HG03575 (cell line): Measurements from ENCODE around the gene EPN2.
A peak's percentile ranks its signal among the peaks of the same experiment; 100 is the strongest.

Experiments
- ATAC-seq: cut with Tn5 transposase; IDR thresholded peaks from one replicate; pipeline ENCODE4 v1.9.1; 2021; ENCODE audit not compliant: unreplicated experiment, insufficient number of reproducible peaks, low FRiP score; ENCODE audit errors: extremely low read depth

EPN2 gene

DNA sequence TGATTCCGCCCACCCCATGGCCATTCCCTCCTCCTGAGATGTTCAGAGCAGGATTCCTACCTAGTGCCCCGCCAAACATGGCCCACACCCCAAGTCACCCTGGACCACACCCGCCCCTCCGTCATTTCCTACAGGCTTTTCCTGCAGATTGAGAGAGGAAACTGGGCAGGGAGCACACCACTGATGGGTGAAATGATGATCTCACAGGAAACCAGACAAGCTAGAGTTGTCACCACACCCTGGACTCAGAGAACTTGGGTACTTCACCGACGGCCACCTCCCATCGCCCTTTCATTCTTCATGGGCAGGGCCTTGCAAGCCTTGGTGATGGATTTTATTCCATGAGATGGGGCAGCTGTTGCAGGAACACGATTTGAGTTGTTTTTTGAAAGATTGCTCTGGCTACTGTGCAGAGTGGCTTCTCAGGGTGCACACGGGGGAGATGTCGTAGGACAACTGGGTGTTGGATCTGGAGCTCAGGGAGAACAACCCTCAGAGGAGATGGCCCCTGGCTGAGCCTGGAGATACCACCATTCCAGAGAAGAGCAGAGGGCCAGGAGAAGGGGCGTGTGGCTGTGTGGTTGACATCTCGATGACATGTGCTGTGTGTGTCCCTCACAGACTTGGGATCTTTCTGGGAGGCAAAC is 132.8 kb downstream of the EPN2 start:
- no peak for ATAC-seq

DNA sequence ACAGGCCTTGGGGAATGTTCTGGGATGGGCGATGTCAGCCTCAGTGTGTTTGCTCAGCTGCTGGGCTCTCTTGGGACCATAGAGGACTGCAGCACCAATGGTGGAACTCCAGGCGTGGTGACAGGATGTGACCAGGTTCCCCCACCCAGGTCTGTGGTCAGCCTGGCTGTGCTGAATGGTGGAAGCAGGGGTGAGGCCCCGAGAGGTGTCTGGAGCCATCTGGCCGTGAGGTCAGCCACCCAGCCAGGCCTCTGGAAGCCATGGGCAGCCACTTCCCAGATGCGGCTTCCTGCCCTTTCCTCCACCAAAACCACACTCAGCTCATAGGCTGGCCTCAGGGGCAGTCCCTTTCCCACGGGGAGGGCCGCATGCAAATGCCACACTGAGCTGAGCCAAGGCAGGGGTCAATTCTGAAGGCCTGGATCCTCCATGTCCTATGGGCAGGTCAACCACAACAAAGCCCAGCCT is 133.4 kb downstream of the EPN2 start:
- no peak for ATAC-seq

DNA sequence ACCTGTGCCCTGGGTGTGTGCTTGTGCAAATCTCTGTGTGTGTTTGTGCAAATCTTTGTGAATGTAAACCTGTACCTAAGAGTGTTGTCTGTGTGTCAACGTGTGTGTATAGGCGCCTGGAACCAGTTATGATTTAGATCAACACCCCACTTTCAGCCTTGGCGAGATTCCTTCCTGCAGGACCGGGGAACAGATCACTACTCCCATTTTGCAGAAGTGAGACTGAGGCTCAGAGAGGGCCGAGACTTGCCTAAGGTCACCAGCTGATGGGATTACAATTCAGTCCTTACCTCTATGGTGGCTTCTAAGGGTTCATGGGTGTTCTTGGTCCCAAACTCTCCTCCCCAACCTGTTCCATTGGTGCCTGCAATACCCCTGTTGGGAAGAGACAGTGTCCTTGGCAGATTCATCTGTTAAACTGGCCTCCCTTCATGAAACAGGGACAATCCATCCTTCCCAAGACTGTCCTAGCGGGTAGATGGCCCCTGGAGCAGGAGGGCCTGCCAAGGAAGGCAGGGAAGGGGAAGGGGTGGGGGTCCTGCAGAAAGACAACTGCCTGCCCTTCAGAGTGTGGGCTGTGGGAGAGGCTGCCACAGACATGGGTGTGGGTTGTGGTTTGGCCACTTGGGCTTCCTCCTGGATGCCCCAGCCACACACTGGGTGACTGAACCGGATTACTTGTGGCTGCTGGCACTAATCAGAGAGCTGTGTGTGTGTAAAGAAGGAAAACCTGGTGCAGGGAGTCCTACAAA is 134.3 kb downstream of the EPN2 start:
- ATAC-seq: no peak

DNA sequence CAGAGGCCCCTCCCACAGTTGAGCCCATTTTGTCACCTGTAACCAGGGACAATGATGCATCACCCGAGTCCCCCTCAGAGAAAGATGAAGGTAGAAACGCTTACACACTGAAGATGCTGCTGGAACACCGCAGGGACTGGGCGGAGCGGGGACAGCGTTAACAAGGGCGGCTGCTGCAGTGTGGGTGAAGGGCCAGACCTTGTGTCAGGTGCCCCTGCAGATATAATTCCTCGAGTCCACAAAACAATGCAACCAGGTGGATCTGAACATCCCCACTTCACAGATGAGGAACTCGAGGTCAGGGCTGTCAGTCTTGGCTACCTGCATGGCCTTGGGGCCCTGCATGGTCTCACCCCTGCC is 134.8 kb downstream of the EPN2 start:
- no peak for ATAC-seq

DNA sequence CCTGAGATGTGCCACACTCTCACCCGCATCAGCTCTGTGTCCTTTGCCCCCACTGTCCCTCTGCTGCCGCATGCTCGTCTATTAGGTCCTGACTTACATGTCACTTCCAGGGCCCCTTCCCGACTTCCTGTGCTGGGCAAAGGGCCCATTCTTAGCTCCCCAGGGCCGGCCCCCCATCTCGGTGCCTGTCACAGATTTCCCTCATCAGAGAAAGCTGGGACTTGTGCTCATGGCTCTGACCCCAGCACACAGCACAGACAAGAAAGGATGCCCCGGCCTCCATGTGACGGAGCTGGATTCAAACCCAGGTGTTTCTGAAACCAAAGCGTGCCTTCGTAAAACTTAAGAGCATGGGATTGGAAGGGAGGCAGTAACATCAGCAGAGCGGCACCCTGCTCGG is 135.3 kb downstream of the EPN2 start:
- ATAC-seq: no peak

DNA sequence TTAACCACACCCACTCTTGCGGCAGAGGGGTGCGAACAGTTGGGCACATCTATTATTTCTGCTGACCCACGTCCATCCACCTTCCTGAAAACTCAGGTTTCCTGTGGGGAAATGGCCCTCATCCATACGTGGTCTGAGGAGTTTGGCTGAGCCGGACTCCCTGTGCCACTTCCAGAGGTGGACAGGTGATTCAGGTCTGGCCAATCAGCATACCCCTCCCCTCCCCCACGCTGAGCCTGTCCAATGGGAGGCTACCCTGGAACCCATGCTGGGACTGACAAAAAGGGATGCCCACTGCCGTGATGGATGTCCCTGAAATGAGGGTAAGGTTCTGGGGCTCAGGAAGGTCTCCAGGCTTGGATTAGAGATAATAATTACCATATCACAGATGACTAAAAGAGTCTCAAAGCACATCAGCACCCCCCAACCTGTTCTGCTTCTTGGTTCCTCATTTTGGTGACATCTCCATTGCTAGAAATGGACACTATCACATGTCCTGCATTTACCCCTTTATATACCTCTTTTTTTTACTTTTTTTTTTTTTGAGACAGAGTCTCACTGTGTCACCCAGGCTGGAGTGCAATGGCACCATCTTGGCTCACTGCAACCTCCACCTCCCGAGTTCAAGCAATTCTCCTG is 135.8 kb downstream of the EPN2 start:
- no peak for ATAC-seq

DNA sequence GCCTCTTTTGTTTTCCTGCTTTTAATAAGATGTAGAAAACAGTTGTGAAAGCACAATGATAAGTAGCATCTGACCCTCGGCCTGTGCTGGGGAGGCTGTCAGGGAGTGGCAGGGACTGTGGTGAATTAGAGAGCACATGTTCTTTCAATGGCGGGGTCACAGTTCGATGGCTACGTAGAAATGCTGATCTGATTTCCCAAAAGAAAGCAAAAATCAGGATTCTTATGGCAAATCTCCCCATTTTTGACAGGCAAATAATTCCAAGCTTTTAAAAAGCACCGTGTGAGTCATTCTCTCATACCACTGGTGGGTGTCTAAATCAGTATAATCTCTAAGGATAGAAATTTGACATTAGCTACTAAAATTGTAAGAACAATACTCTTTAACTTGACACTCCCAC is 137.0 kb downstream of the EPN2 start:
- no peak for ATAC-seq

DNA sequence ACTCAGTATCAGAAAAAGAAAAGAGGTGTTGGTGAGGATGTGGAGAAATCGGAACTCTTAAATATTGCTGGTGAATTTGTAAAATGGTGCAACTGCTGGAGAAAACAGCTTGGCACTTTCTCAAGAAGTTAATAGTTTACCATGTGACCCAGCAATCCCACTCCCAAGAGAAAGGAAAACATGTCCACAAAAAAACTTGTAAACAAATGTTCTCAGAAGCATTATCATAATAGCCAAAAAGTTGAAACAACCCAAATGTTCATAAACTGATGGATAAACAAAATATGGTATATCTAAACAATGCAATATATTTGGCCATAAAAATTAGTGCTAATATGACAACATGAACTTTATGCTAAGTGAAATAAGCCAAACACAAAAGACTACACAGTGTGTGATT is 138.6 kb downstream of the EPN2 start:
- ATAC-seq: no peak

DNA sequence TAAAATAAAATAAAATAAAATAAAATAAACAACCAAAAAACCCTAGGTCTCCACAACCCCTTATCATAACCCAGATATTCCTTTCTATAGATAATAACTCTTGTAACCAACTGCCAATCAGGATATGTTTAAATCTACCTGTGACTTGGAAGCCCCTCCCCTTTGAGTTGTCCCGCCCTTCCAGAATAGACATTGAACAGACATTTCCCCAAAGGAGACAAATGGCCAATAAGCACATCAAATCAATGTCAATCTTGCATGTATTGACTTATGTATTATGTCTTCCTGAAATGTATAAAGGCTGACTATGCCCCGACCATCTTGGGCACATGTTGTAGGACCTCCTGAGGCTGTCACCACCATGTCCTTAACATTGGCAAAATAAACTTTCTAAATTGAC is 139.6 kb downstream of the EPN2 start:
- no peak for ATAC-seq

DNA sequence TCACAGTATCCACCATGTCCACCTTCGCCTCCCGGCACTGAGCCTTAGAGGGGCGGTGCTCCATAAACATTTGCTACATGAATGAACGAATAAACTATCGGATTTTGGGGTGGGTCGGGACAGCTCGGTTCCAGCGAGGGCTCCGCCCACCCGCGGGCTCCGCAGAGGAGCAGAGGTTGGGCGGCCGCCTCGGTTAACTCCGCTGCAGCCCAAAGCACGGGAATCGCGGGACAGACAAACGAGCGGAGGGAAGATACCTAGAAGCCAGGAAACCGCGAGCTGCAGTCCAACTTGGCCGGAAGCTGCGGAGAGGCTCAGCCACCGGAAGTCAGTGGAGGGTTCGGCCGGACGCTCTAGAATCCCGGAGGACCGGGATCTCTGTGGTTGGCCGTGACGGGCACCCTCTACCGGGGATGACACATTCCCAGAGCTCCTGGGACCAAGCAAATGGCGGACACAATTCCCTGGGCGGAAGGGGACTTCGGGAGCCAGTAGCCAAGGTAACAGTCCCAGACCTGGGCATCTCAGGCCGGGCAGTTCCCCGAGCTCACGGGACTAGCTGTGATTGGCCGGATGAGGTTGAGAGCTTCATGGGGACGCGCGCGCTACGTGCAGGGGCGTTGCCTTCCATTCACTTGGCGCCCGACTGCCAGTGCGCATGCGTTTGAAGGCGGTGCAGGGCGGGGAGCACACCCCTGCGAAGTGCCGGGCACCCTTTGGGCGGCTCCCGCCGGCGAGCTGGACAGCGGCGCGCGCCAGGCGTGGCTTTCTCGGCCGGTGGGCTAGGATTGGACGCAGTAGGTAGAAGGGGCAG is 140.6 kb downstream of the EPN2 start:
- ATAC-seq: peak; percentile 60

DNA sequence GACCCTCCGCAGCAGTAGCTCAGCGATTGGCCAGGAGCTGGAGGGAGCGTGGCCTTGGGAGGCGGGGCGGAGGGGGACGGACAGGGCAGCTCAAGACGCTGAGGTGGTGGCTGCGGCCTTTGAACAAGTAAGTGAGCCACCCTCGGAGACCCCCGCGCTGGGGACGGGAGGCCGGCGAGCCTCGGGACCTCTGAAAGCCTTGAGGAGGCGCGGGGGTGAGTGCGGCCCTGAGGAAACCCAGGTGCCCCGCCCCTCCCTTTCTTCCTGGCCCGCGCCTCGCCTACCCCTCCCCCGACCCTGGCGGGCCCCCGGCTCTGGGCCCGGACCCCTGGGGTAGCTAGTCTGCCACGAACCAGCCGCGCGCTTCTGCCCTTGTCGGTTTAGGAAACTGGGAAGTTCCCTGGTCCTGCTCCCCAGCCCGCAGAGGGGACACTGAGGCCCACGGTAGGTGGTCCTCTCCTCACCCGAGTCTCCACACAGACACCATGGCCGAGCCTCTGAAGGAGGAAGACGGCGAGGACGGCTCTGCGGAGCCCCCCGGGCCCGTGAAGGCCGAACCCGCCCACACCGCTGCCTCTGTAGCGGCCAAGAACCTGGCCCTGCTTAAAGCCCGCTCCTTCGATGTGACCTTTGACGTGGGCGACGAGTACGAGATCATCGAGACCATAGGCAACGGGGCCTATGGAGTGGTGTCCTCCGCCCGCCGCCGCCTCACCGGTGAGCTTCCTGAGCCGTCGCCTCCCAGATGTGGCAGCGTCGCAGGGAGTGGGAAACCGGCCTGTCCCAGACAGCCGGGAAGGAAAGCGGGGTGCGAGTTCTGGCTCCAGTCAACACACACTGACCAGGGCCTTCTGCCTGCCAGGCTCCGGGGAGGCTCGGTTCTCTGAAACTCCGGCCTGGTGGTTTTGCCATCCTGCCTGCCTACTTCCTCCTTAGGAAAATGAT is 141.5 kb downstream of the EPN2 start, which contains the start of gene MAPK7:
MAPK7 (plus strand) TSS at position 83 of the 945 bp plus-strand sequence; CDS start at position 486, 403 bp downstream.
- no peak for ATAC-seq

DNA sequence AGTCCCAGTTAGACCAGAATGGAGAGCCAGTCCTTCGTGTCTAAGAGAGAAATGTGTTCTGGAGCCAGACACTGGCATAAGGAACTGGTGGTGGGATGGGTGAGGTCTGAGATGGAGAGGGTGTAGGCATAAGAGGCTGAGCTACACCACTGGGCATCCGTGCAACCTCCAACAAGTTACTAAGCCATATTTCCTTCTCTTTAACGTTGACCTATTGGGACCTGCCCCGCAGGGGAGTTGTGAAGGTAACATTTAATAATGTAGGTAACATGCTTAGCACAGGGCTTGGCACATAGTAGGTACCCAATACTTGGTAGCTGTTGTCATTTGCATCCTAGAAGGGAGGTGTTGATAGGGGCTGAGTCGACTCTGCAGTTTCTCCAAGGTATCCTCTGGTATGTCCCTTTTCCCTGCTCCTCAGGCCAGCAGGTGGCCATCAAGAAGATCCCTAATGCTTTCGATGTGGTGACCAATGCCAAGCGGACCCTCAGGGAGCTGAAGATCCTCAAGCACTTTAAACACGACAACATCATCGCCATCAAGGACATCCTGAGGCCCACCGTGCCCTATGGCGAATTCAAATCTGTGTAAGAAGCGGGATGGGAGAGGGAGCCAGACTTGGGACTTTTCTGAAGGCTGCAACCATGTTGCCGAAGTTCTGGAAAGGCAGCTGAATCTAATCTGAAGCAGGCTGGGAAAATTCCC is 142.3 kb downstream of the EPN2 start:
- no peak for ATAC-seq

DNA sequence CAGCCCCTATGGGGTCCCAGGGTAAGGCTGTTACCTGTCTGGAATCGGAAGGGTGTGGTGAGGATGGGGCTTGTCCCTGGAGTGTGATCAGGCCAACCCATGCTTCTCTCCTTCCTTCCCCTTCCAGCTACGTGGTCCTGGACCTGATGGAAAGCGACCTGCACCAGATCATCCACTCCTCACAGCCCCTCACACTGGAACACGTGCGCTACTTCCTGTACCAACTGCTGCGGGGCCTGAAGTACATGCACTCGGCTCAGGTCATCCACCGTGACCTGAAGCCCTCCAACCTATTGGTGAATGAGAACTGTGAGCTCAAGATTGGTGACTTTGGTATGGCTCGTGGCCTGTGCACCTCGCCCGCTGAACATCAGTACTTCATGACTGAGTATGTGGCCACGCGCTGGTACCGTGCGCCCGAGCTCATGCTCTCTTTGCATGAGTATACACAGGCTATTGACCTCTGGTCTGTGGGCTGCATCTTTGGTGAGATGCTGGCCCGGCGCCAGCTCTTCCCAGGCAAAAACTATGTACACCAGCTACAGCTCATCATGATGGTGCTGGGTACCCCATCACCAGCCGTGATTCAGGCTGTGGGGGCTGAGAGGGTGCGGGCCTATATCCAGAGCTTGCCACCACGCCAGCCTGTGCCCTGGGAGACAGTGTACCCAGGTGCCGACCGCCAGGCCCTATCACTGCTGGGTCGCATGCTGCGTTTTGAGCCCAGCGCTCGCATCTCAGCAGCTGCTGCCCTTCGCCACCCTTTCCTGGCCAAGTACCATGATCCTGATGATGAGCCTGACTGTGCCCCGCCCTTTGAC is 143.5 kb downstream of the EPN2 start:
- no peak for ATAC-seq

DNA sequence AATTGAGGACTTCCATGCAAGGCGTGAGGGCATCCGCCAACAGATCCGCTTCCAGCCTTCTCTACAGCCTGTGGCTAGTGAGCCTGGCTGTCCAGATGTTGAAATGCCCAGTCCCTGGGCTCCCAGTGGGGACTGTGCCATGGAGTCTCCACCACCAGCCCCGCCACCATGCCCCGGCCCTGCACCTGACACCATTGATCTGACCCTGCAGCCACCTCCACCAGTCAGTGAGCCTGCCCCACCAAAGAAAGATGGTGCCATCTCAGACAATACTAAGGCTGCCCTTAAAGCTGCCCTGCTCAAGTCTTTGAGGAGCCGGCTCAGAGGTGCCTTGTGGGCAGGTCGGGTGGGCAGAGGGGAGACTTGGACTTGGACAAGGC is 144.2 kb downstream of the EPN2 start:
- no peak for ATAC-seq

DNA sequence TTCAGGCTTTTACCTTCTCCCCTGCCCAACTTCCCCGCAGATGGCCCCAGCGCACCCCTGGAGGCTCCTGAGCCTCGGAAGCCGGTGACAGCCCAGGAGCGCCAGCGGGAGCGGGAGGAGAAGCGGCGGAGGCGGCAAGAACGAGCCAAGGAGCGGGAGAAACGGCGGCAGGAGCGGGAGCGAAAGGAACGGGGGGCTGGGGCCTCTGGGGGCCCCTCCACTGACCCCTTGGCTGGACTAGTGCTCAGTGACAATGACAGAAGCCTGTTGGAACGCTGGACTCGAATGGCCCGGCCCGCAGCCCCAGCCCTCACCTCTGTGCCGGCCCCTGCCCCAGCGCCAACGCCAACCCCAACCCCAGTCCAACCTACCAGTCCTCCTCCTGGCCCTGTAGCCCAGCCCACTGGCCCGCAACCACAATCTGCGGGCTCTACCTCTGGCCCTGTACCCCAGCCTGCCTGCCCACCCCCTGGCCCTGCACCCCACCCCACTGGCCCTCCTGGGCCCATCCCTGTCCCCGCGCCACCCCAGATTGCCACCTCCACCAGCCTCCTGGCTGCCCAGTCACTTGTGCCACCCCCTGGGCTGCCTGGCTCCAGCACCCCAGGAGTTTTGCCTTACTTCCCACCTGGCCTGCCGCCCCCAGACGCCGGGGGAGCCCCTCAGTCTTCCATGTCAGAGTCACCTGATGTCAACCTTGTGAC is 144.7 kb downstream of the EPN2 start:
- no peak for ATAC-seq
